Activated CD4-positive, alpha-beta T cell treated with anti-CD3 and anti-CD28 coated beads, Interleukin-2, amount 10 ng/mL, durations not matched to agents 24 days and 14 days (primary cell): ENCODE results near the gene SH2D2A. TPM values are rescaled to one million over a fixed set of nuclear protein-coding genes. Genes with fewer than 3 reads are reported as not detected.

Experiments used
- DNase-seq: peaks from one replicate; pipeline ENCODE4 v3.0.0; 2022
- H3K27ac Mint-ChIP-seq: one replicate; pipeline ENCODE4 v1.8.0; 2022; ENCODE audit warnings: mild to moderate bottlenecking, mixed read lengths
- H3K27me3 Mint-ChIP-seq: one replicate; pipeline ENCODE4 v1.8.0; 2022; ENCODE audit warnings: mixed read lengths
- H3K36me3 Mint-ChIP-seq: one replicate; pipeline ENCODE4 v1.8.0; 2022; ENCODE audit warnings: low read depth, mild to moderate bottlenecking, mixed read lengths
- H3K4me1 Mint-ChIP-seq: one replicate; pipeline ENCODE4 v1.8.0; 2021; ENCODE audit warnings: mixed read lengths
- H3K4me3 Mint-ChIP-seq: one replicate; pipeline ENCODE4 v1.8.0; 2022; ENCODE audit warnings: mild to moderate bottlenecking, moderate library complexity, mixed read lengths
- H3K9me3 Mint-ChIP-seq: one replicate; pipeline ENCODE4 v1.8.0; 2021; ENCODE audit warnings: mixed read lengths
- intact Hi-C: fragments of 100-400 bp; cut with micrococcal nuclease; formaldehyde crosslinking; loops from one replicate; pipeline ENCODE4 v1.15.1; 2023
- total RNA-seq: library from RNA; stranded (reverse); gene quantifications from 2 replicates; pipeline ENCODE4 v1.2.3, GENCODE V29; 2022

Gene SH2D2A
- total RNA-seq, 1 donor from 2014 or later = 282 TPM

- Mint-ChIP-seq H3K27me3 (peaks cover 28% of the 10 kb centered on the region), H3K36me3 (no peaks in the 10 kb centered on the region)
- intact Hi-C loops = no loop called here
Measured at GRCh38 chr1:156857532-156857931, 40.9 kb upstream of the SH2D2A start.

GRCh38 chr1:156856282-156856785 lies 39.7 kb upstream of the SH2D2A start:
- intact Hi-C loops = no loop called here
- Mint-ChIP-seq H3K4me1 (peaks cover 16% of the 10 kb centered on the region), H3K27ac (no peak overlapping the region), H3K4me3 (no peak overlapping the region), H3K27me3 (peaks cover 25% of the 10 kb centered on the region), H3K36me3 (no peaks in the 10 kb centered on the region), H3K9me3 (no peaks in the 10 kb centered on the region)
- DNase-seq = no peak

More at GRCh38 chr1:156857532-156857931, 40.9 kb upstream of the SH2D2A start:
- Mint-ChIP-seq H3K4me1 (peaks cover 26% of the 10 kb centered on the region), H3K4me3 (no peak overlapping the region), H3K27ac (no peak overlapping the region), H3K9me3 (no peaks in the 10 kb centered on the region)
- DNase-seq = no peak

GRCh38 chr1:156854634-156855033 lies 38.0 kb upstream of the SH2D2A start:
- Mint-ChIP-seq H3K9me3 (no peaks in the 10 kb centered on the region), H3K36me3 (no peaks in the 10 kb centered on the region), H3K4me3 (no peak overlapping the region), H3K27ac (no peak overlapping the region), H3K4me1 (peaks cover 10% of the 10 kb centered on the region), H3K27me3 (peaks cover 25% of the 10 kb centered on the region)
- no peak for DNase-seq
- intact Hi-C loops = no loop called here

- Mint-ChIP-seq H3K36me3 (no peaks in the 10 kb centered on the region), H3K4me3 (no peak overlapping the region), H3K27ac (no peak overlapping the region), H3K27me3 (peaks cover 25% of the 10 kb centered on the region), H3K9me3 (no peaks in the 10 kb centered on the region), H3K4me1 (peaks cover 14% of the 10 kb centered on the region)
- intact Hi-C loops = no loop called here
- no peak for DNase-seq
Measured at GRCh38 chr1:156853761-156854160, 37.1 kb upstream of the SH2D2A start.

- Mint-ChIP-seq H3K27ac (no peak overlapping the region), H3K36me3 (no peaks in the 10 kb centered on the region), H3K27me3 (peaks cover 19% of the 10 kb centered on the region), H3K9me3 (no peaks in the 10 kb centered on the region), H3K4me1 (peaks cover 17% of the 10 kb centered on the region), H3K4me3 (no peak overlapping the region)
- no peak for DNase-seq
- intact Hi-C loops = no loop called here
Measured at GRCh38 chr1:156852418-156852874, 35.8 kb upstream of the SH2D2A start.

GRCh38 chr1:156851779-156852417 lies 35.2 kb upstream of the SH2D2A start:
- DNase-seq = no peak
- Mint-ChIP-seq H3K4me1 (peaks cover 20% of the 10 kb centered on the region), H3K36me3 (no peaks in the 10 kb centered on the region), H3K4me3 (no peak overlapping the region), H3K27ac (no peak overlapping the region), H3K27me3 (peaks cover 18% of the 10 kb centered on the region), H3K9me3 (no peaks in the 10 kb centered on the region)
- intact Hi-C loops = no loop called here

GRCh38 chr1:156849151-156849496 lies 32.5 kb upstream of the SH2D2A start:
- no peak overlapping the region for H3K27ac Mint-ChIP-seq

GRCh38 chr1:156848461-156849150 lies 32.0 kb upstream of the SH2D2A start:
- peaks cover 35% of the 10 kb centered on the region for H3K27me3 Mint-ChIP-seq
- peaks cover 30% of the 10 kb centered on the region for H3K4me1 Mint-ChIP-seq
- no peaks in the 10 kb centered on the region for H3K9me3 Mint-ChIP-seq
- DNase-seq = peak; percentile 91
- H3K4me3 Mint-ChIP-seq = peak overlapping the region; percentile 59
- intact Hi-C loops = loop anchor here (1.0 kb wide), 1 partner anchor 32 kb away; the partner anchor contains the start of gene SH2D2A
- H3K36me3 Mint-ChIP-seq = peaks cover 2% of the 10 kb centered on the region
- peak overlapping the region; percentile 30 for H3K27ac Mint-ChIP-seq

More at GRCh38 chr1:156849151-156849496, 32.5 kb upstream of the SH2D2A start:
- Mint-ChIP-seq H3K27me3 (peaks cover 31% of the 10 kb centered on the region), H3K9me3 (no peaks in the 10 kb centered on the region), H3K4me1 (peaks cover 27% of the 10 kb centered on the region), H3K4me3 (peak overlapping the region; percentile 59), H3K36me3 (no peaks in the 10 kb centered on the region)
- intact Hi-C loops = no loop called here
- no peak for DNase-seq

GRCh38 chr1:156847591-156848460 lies 31.2 kb upstream of the SH2D2A start:
- intact Hi-C loops = loop anchor here (1.0 kb wide), 1 partner anchor 32 kb away; the partner anchor contains the start of gene SH2D2A
- Mint-ChIP-seq H3K27ac (peak overlapping the region; percentile 30), H3K4me1 (peaks cover 30% of the 10 kb centered on the region), H3K4me3 (peak overlapping the region; percentile 59), H3K9me3 (no peaks in the 10 kb centered on the region), H3K36me3 (peaks cover 2% of the 10 kb centered on the region), H3K27me3 (peaks cover 40% of the 10 kb centered on the region)
- no peak for DNase-seq

- peaks cover 44% of the 10 kb centered on the region for H3K27me3 Mint-ChIP-seq
- no peaks in the 10 kb centered on the region for H3K9me3 Mint-ChIP-seq
- no peak for DNase-seq
- peaks cover 30% of the 10 kb centered on the region for H3K4me1 Mint-ChIP-seq
- no peak overlapping the region for H3K27ac Mint-ChIP-seq
- peaks cover 2% of the 10 kb centered on the region for H3K36me3 Mint-ChIP-seq
- no peak overlapping the region for H3K4me3 Mint-ChIP-seq
- intact Hi-C loops = no loop called here
Measured at GRCh38 chr1:156846643-156847042, 30.0 kb upstream of the SH2D2A start.

GRCh38 chr1:156845953-156846545 lies 29.4 kb upstream of the SH2D2A start:
- Mint-ChIP-seq H3K9me3 (no peaks in the 10 kb centered on the region), H3K27ac (no peak overlapping the region), H3K36me3 (peaks cover 2% of the 10 kb centered on the region), H3K27me3 (peaks cover 44% of the 10 kb centered on the region), H3K4me3 (no peak overlapping the region), H3K4me1 (peaks cover 30% of the 10 kb centered on the region)
- intact Hi-C loops = no loop called here
- DNase-seq = no peak

- peak overlapping the region; percentile 71 for H3K4me3 Mint-ChIP-seq
- peaks cover 2% of the 10 kb centered on the region for H3K36me3 Mint-ChIP-seq
- DNase-seq = peak; percentile 79
- H3K9me3 Mint-ChIP-seq = no peaks in the 10 kb centered on the region
- H3K4me1 Mint-ChIP-seq = peaks cover 30% of the 10 kb centered on the region
- H3K27me3 Mint-ChIP-seq = peaks cover 48% of the 10 kb centered on the region
- no peak overlapping the region for H3K27ac Mint-ChIP-seq
- intact Hi-C loops = no loop called here
Measured at GRCh38 chr1:156845055-156845952, 28.7 kb upstream of the SH2D2A start.
